A549 treated with CpdA at 1 μM for 4 hours (cell line): ENCODE results near the gene NKIRAS2. TPM values are rescaled to one million over a fixed set of nuclear protein-coding genes. Genes with fewer than 3 reads are reported as not detected.

Source experiments
- total RNA-seq: library from RNA; stranded (reverse); fragments of 200-300 nt; extraction: Qiagen RNA extraction; gene quantifications from 5 replicates; pipeline ENCODE4 v1.2.3, GENCODE V29; 2022; ENCODE audit warnings: low read depth

Gene NKIRAS2
- total RNA-seq, result 45.2 to 51.0 TPM (median 46.7 TPM) in 5 replicates

GRCh38 chr17:42019509-42020404, at the start of gene NKIRAS2:
Gene NKIRAS2 (plus strand): TSS chr17:42020090. CDS start chr17:42021578, 1,488 bp downstream.

GRCh38 chr17:42016941-42017865, 2.7 kb upstream of the NKIRAS2 start, which contains the start of gene DNAJC7:
Gene DNAJC7 (minus strand): TSS chr17:42017439. CDS start chr17:42017416, 23 bp downstream.

DNA sequence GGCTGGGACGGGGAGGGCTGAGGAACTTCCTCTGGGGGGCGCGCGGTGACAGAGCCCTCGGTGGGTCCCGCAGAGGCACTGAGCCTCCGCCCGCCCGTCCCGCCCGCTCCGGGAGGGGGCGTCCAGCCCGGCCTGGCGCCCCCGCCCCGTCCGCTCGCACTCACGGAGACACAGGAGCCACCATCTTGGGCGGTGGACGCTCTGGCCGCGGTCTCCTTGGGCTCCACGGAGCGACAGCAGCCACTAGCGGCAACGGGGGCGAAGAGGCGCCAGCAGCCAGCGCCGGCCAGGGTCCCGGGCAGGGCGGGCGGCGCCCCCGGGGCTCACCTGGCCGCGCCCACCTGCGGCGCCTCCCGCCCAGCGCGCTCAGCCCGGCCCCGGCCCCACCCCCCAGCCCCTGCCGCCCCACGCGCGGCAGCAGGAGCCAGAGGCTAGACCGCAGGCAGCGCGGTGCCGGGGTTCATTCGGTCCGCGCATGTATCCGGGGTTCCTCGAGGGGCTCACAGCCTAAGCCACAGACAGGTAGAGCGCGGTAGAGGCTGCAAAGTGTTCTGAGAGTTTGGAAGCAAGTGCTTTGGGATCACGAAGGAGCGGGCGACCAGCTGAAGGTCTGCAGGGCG, 30.6 kb downstream of the NKIRAS2 start, which contains the start of gene C17orf113:
TSS of gene C17orf113 (minus strand) at position 209 of the 620 bp plus-strand sequence. CDS start 7,225 bp downstream, outside the sequence.

Other genes with a start within 250 kb of the NKIRAS2 start
- gene JUP, start 233.4 kb upstream of the NKIRAS2 start, total RNA-seq, result 84.4 to 128 TPM (median 119 TPM) in 5 replicates
- 28.2 to 40.1 TPM (median 37.2 TPM) in 5 replicates for gene P3H4, start 208.1 kb upstream of the NKIRAS2 start, total RNA-seq
- 94.4 to 120 TPM (median 107 TPM) in 5 replicates for gene FKBP10, start 207.1 kb upstream of the NKIRAS2 start, total RNA-seq
- gene NT5C3B, start 183.9 kb upstream of the NKIRAS2 start, total RNA-seq, result 100 to 115 TPM (median 113 TPM) in 5 replicates
- gene KLHL10, start 182.3 kb upstream of the NKIRAS2 start, total RNA-seq, result 0.03 TPM in 1 of 5 replicates, not detected in the others
- 2.2 to 4.6 TPM (median 2.8 TPM) in 5 replicates for gene KLHL11, start 154.7 kb upstream of the NKIRAS2 start, total RNA-seq
- 261 to 324 TPM (median 311 TPM) in 5 replicates for gene ACLY, start 101.1 kb upstream of the NKIRAS2 start, total RNA-seq
- gene ODAD4, start 89.5 kb upstream of the NKIRAS2 start, total RNA-seq, result 1.1 to 2.4 TPM (median 1.7 TPM) in 5 replicates
- gene CNP, start 53.3 kb upstream of the NKIRAS2 start, total RNA-seq, result 57.9 to 75.9 TPM (median 71.3 TPM) in 5 replicates
- gene DNAJC7, start 2.7 kb upstream of the NKIRAS2 start, total RNA-seq, result 123 to 137 TPM (median 126 TPM) in 5 replicates
- gene C17orf113, start 30.5 kb downstream of the NKIRAS2 start, total RNA-seq, result 0.40 to 0.81 TPM (median 0.62 TPM) in 5 replicates
- gene ZNF385C, start 78.4 kb downstream of the NKIRAS2 start, total RNA-seq, result 0.13 to 0.27 TPM (median 0.19 TPM) in 4 of 5 replicates, not detected in the other
- gene DHX58, start 92.6 kb downstream of the NKIRAS2 start, total RNA-seq, result 0.12 to 0.50 TPM (median 0.44 TPM) in 5 replicates
- gene KAT2A, start 101.3 kb downstream of the NKIRAS2 start, total RNA-seq, result 39.6 to 57.8 TPM (median 55.5 TPM) in 5 replicates
- not detected in 5 replicates for gene HSPB9, start 102.7 kb downstream of the NKIRAS2 start, total RNA-seq
- gene RAB5C, start 134.9 kb downstream of the NKIRAS2 start, total RNA-seq, result 230 to 266 TPM (median 264 TPM) in 5 replicates
- gene KCNH4, start 161.1 kb downstream of the NKIRAS2 start, total RNA-seq, result 0.28 to 0.61 TPM (median 0.49 TPM) in 5 replicates
- gene HCRT, start 165.4 kb downstream of the NKIRAS2 start, total RNA-seq, result 0.10 TPM in 1 of 5 replicates, not detected in the others
- 14.2 to 22.4 TPM (median 20.2 TPM) in 5 replicates for gene GHDC, start 174.4 kb downstream of the NKIRAS2 start, total RNA-seq